OCI-LY3 (cell line): ENCODE results near the gene SMCO2.

ENCODE experiments used
- CTCF ChIP-seq: fragments of 200-600, 300-600 bp; sonication (generic); IDR thresholded peaks from 2 replicates; pipeline ENCODE4 v1.5.1; 2014; ENCODE audit warnings: antibody characterized with exemption, low read length, low read depth
- EZH2phosphoT487 ChIP-seq: fragments of 200-600 bp; shearing (Covaris generic); IDR thresholded peaks from 2 replicates; pipeline ENCODE4 v1.6.1; 2018; ENCODE audit warnings: antibody characterized with exemption, mixed run types, low read depth

- TF ChIP-seq CTCF (no peak), EZH2phosphoT487 (no peak)
Observed at GRCh38 chr12:27428466-27428865, 18.1 kb upstream of the SMCO2 start.
